MM.1S (cell line): Measurements from ENCODE around the gene MOCOS.

ENCODE experiments used
- EZH2 ChIP-seq: fragments of 300-600 bp; sonication (generic); optimal IDR thresholded peaks from 2 replicates; pipeline ENCODE3; 2017; ENCODE audit warnings: low read depth, mild to moderate bottlenecking, antibody characterized with exemption, low read length, mixed read lengths
- TF ChIP-seq, protein P1 (sequence below): fragments of 300-600 bp; sonication (generic); IDR thresholded peaks from 2 replicates; pipeline ENCODE4 v1.5.1; 2016; ENCODE audit warnings: antibody characterized with exemption, low read length, mixed read lengths

DNA sequence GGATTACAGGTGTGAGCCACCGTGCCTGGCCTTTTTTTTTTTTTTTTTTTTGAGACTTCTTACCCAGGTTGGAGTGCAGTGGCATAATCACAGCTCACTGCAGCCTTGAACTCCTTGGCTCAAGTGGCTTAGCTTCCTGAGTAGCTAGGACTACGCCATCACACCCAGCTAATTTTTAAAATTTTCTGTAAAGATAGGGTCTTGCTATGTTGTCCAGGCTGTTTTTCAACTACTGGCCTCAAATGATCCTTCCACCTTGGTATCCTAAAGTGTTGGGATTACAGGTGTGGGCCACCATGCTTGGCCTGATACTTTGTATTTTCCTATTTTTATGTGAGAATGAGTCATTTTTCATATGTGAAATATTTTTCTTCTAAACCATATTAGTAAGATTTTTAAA lies 43.9 kb upstream of the MOCOS start:
- no peak for TF ChIP-seq EZH2
- TF ChIP-seq, protein P1, sequence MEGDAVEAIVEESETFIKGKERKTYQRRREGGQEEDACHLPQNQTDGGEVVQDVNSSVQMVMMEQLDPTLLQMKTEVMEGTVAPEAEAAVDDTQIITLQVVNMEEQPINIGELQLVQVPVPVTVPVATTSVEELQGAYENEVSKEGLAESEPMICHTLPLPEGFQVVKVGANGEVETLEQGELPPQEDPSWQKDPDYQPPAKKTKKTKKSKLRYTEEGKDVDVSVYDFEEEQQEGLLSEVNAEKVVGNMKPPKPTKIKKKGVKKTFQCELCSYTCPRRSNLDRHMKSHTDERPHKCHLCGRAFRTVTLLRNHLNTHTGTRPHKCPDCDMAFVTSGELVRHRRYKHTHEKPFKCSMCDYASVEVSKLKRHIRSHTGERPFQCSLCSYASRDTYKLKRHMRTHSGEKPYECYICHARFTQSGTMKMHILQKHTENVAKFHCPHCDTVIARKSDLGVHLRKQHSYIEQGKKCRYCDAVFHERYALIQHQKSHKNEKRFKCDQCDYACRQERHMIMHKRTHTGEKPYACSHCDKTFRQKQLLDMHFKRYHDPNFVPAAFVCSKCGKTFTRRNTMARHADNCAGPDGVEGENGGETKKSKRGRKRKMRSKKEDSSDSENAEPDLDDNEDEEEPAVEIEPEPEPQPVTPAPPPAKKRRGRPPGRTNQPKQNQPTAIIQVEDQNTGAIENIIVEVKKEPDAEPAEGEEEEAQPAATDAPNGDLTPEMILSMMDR = no peak
